Erythroblast (primary cell): Measurements from ENCODE around the gene CWC27.

Source experiments
- DNase-seq, 2 experiments: peaks; one replicate each; lab custom pipeline; 2025; lab: John Stamatoyannopoulos, UW
- GATA1 ChIP-seq: IDR thresholded peaks from 2 replicates; pipeline ENCODE4 v1.6.1; 2011; ENCODE audit warnings: low read depth, mild to moderate bottlenecking, control low read depth, low read length, moderate library complexity
- POLR2A ChIP-seq: IDR thresholded peaks from 2 replicates; pipeline ENCODE4 v1.6.1; 2011; ENCODE audit warnings: mild to moderate bottlenecking, low read length

The CWC27 gene

DNA sequence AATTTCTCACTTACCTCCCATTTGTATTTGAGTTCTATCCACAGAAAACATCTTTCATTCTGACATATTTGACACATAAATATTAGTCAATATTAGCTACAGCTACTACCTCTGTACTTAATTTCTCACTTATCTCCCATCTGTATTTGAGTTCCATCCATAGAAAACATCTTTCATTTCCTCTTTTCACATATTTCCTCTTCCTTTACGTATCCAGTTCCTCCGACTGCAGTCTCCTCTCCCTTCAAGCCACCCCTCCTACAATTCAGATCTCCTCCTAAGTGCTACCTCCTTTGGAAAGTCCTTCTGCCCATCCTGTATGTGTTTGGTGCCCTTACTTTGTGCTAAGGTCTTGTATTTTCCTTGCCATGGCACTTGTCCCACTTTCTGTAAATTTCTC is 1.8 kb upstream of the CWC27 start:
- TF ChIP-seq POLR2A (no peak), GATA1 (no peak)
- peak in 1 of 2 experiments; percentile 18 for DNase-seq

DNA sequence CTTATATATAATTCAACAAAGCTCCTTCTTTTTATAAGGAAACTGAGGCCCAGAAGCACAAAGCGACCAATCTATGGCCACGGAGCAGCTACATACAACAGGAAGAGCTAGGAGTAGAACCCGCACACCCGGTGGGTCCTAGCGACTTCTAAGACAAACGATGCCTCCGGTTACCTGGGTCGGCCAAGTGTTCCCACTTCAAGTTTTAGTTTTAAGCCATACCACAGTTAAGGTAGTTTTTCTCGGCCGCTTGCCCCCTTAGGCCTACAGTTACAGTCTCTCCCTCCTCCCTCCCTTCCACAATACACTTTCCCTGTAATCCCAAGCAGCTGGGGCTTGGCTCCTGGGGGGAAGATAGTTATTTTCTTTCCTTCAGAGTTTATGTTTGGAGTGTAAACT is 772 bp upstream of the CWC27 start:
- TF ChIP-seq GATA1 (no peak), POLR2A (no peak)
- DNase-seq, result no peak

DNA sequence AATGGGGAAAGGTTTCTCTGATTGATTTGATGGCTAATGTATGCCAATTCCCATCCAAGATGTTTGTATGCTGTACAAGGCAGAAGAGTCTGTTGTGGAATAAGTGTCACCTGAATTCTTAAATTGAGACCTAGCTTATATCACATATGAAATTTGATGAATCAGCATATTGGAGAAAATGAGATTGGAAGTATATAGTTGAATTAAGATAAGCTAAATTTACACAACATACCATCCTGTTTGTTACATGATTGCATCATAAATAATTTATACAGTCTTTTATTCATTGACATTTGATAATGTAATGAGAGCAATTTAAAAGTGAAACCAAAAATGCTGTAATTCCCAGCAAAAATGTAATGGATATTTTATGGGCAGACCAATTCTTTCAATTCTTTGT is 1.1 kb downstream of the CWC27 start:
- TF ChIP-seq GATA1, result no peak
- no peak for TF ChIP-seq POLR2A
- DNase-seq, result peak in 1 of 2 experiments; percentile 33

DNA sequence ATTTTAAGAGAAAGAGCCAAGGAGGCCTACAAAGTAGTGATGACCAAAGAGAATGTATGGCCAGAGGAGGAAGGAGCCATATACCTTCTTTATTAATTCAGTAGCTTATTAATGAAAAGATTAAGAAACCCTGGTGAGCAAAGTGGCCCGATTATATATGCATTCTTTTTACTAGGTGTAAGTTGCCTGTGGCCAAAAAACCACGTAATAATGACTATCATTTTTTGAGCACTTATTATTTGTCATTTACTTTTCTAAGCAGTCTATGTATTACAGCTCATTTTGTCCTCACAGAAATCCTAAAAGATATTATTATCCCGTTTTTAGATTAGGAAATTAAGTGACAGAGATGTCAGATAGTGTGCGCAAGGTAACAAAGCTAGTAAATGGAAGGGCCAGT is 3.0 kb downstream of the CWC27 start:
- no peak for TF ChIP-seq GATA1
- no peak for TF ChIP-seq POLR2A

DNA sequence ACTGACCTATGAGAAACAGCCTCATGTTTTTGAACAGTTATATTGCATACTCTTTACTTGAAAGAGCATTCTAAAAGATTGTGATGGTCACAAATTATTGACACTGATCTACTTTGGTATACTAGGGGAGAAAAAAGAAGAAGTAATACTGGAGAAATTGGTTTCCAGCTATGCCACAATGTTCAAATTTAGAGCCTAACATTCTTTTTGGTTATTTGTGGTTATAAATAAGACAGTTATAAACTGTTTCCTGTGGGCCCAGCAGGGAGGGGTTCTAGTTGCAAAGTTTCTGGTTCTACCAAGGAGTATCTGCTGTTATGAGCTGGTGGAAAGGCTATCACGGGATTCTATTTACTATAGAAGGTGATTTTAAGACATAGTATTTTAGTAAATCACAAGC is 4.8 kb downstream of the CWC27 start:
- DNase-seq, result no peak
- TF ChIP-seq GATA1 (no peak), POLR2A (no peak)

More for the DNA sequence above, 3.0 kb downstream of the CWC27 start:
- DNase-seq, result no peak

DNA sequence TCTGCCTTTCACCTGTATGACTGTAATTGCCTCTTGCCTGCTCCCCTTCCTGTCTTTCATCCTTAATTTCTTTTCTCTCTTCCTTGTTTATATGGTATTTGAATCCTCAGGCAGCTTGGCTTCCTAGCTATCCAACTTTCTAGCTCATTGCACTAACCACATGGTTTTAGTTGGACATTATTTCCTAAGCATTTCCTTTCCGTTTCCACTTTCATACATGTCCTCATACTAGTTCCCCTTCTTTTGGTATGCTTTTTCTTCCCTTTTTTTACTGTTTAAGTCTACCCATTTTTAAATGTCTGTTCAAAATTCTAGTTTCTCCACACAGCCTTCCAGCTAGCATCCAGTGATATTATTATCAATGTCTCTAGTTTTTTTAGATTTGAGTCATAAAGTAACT is 6.6 kb downstream of the CWC27 start:
- no peak for DNase-seq
- no peak for TF ChIP-seq GATA1
- TF ChIP-seq POLR2A, result no peak

DNA sequence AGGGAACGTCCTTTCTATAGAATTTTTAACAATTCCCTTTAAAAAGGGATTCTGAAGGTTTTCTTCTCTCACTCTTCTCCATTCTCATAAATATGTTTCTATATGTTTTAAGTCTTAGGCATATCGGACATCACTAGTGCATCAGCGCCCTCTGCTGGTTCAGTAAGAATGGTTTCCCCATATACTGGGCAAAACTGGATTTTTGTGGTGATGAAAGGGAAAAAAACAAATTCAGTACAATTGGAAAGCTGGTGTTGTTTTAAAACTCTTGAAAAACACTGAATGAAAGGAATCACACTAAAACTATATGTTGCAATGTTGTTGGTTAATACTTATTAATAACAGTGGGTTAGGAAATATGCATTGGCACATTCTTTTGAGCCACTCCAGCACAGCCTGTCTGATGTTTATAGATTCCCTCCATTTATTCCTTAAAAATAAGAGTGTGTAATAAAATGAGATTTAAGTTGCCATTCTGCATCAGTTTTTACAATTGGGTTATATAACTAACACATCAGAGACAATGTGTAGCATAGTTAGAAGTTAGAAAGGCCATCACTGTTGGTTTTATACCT is 15.8 kb downstream of the CWC27 start:
- TF ChIP-seq POLR2A, result no peak
- no peak for TF ChIP-seq GATA1
- peak; percentile 82 to 92 for DNase-seq

DNA sequence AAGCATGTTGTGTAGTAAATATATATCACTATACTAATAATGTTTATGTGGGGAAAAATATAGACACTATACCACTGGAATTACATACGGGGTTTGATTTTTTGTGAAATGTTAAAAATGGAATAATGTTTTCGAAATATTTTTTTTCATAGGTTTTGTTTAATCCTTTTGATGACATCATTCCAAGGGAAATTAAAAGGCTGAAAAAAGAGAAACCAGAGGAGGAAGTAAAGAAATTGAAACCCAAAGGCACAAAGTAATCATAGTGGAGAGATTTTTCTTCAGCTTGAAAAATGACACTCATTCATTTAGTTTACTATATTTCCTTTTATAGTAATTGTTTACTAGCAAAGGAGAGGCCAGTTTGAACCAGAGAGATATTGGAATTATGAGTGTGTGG is 17.6 kb downstream of the CWC27 start:
- TF ChIP-seq POLR2A, result no peak
- no peak for TF ChIP-seq GATA1
- no peak for DNase-seq

DNA sequence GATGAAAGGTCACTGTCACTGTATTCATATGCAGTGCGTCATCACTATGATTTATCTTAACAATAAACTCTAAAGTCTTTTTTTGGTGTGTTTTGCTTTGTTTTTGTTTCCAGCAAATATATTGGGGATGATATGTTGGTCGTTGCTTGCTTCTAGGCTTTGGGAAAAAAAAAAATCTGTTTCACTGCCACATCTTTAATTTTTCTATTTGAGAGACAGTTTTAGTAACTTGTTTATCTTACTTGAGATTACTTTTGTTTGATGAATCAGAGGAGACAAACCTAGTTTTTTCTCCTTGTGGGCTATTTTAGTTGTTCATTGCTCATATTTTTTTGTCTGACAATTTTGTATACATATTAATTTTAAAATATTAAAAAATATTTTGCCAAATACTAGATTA is 19.4 kb downstream of the CWC27 start:
- TF ChIP-seq GATA1 (no peak), POLR2A (no peak)
- no peak for DNase-seq

DNA sequence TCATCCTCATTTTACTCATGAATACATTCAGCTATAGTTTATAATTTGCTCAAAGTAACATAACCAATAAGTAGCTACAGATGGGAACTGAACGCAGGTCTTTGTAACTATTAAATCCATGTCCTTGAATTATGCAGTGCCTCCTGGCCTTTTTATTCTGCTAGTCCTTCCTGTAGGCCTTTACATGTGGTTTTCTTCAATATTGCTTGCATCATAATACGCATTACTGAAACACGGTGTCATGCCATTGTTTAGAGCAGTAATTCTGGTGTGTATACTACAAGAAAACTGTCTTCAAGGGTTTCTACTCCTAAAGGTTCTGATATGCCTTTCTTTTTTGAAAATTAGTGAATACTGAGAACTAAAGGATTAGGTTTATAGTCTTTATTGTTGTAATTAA is 20.7 kb downstream of the CWC27 start:
- no peak for TF ChIP-seq GATA1
- no peak for TF ChIP-seq POLR2A
- DNase-seq, result no peak

DNA sequence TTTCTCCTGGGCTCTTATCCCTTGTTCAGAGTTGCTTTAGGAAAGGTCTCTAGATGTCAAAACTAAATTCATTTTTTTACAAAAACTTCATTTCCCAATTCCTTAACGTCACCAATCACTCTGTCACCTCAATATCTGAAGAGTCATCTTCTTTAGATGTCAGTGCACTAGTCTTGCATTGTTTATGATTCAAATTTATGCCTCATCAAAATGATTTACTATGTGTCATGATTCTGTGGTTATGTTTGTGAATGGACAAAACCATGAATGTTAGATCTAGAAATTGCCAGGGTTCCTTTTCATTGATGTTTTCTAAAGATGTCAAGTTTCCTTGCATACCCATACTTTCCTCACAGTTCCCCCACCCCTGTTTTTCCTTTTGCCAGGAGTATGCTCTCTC is 21.5 kb downstream of the CWC27 start:
- TF ChIP-seq GATA1, result no peak
- DNase-seq, result no peak

DNA sequence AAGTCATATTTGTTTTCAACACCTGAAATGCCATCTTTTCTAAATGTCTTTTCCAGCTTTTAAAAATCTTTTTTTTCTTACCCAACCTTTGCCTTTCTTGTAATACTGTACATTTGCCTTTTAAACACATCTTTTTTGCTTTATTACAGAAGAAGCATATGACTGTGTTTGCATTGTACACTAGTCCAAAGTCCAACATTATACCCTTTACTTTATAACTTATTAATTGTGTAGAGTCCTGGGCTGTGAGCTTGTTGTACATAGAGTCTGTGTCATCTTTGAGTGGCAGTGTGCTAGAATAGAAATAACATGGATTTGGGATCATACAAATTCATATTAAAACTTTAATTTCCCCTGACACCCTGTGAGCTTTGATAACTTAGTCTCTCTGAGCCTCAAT is 23.7 kb downstream of the CWC27 start:
- DNase-seq, result no peak
- TF ChIP-seq POLR2A (no peak), GATA1 (no peak)

DNA sequence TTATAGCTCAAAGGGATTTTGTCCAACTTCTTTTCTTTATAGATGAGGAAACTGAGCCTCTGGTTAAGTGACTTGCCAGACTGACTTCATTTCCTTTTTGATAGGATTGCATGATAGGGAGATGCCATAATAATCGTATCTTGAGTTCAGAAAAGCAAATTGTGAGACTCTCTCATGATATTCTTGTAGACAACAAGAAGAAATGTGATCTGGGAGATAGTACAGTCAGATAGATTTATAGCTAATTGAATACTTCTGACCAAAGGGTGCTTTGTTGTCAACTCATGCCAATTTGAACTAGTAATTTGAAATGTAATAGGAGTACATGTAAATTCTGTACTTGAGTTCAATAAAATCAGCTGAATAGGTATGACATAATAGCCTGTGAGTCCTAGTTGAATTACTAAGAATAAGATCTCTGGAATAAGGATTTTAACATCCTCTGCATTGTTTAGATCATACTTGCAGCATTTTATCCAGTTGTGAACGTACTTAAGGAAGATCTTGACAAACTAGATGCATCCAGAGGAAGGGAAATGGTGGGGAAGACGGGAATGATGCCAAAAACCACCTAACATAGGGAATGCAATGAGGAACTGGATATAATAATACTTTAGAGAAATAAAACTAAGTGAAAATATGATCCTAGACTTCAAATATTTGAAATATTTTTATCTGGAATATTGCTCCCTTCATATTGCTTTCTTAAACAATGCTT is 25.5 kb downstream of the CWC27 start:
- DNase-seq, result no peak
- TF ChIP-seq GATA1 (no peak), POLR2A (no peak)

DNA sequence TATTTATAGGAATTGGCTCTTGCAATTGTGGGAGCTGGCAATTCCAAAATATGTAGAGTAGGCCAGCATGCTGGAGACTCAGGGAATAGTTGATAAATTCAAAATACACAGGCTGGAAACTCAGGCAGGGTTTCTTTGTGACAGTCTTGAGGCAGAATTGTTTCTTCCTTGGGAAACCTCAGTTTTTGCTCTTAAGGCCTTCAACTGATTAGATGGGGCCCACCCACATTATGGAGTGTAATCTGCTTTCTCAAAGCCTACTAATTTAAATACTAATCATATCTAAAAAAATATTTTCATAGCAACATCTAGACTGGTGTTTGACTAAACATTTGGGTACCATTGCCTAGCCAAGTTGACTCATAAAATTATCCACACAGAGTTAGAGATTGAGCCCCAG is 27.6 kb downstream of the CWC27 start:
- no peak for TF ChIP-seq GATA1
- no peak for TF ChIP-seq POLR2A

DNA sequence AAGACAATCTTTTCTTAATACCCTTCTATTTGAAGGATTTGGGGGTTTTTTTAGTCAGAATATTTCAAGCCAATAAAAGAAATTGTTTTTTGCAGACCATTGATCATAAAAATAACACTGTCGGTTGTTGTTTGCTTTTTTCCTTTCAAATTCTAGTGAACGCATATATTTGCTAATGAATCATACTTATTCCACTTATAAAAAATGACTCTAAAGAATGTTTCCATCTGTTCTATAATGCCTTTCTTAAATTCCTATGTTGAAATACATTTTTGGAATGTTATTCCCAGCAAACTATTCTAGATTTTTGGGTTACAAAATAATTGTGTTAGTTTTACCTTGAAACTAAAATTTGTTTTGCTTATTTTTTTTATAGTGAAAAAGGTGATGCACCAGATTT is 32.2 kb downstream of the CWC27 start:
- no peak for DNase-seq
- TF ChIP-seq GATA1 (no peak), POLR2A (no peak)

More for the DNA sequence above, 27.6 kb downstream of the CWC27 start:
- DNase-seq, result no peak

DNA sequence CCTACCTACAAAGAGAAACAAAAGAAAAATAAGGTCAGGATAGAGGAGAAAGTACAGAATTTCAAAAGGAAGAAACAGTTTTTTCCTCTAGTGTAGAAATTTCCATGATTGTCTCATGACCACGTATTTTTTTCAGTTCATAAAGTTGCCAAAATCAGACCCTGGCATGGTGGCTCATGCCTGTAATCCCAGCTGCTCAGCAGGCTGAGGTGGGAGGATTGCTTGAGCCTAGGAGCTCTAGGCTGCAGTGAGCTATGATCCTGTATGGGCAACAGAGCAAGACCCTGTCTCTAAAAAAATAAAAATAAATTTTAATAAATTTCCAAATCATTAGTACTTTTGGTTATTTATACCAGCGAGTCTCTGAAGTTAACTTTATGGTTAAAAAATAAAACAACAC is 37.8 kb downstream of the CWC27 start:
- TF ChIP-seq POLR2A (no peak), GATA1 (no peak)
- no peak for DNase-seq

DNA sequence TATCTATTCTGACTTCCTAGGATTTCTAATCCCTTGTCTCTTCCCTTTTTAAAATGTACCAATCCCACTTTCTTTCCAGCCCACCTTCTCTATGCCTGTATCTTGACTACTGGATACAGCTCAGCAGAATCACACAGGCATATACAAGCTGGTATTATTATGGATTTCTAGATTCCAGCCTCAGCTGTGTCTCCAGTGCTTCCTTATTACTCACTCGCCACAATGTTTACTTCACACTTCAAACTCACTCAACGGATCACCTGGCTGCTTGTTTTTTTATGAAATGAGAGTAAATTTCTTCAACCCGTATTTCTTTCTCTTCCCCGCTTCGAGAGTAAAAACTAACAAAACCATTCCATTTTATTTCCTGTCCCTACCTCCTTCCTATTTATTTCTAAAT is 38.8 kb downstream of the CWC27 start:
- TF ChIP-seq POLR2A (no peak), GATA1 (no peak)

More for the DNA sequence above, 38.8 kb downstream of the CWC27 start:
- no peak for DNase-seq
